H4 (cell line): ENCODE measurements around the gene FBXO8. TPM values are rescaled to one million over a fixed set of nuclear protein-coding genes. Genes with fewer than 3 reads are reported as not detected.
A peak's percentile ranks its signal among the peaks of the same experiment; 100 is the strongest.
"Not testable (repeated sequence)": the region's sequence is repeated elsewhere in the genome, so short reads cannot be mapped to it uniquely, and the experiment has no call there.

Experiments
- DNase-seq: peaks from one replicate; pipeline ENCODE4 v3.0.0-alpha.2; 2015; ENCODE audit warnings: low spot score
- total RNA-seq: library from RNA; depleted of rRNA; stranded (reverse); fragments of >200 nt; shearing (Covaris generic); gene quantifications from 2 replicates; pipeline ENCODE4 v1.2.3, GENCODE V29; 2014; rRNA removed

FBXO8 gene
- 21.4 and 32.3 TPM in 2 replicates for total RNA-seq

GRCh38 chr4:174283507-174284471, at the start of gene FBXO8, which contains the start of gene CEP44:
FBXO8 (minus strand) TSS chr4:174283667; CDS start chr4:174263092, 20,575 bp downstream.
CEP44 (plus strand) TSS chr4:174283911; CDS start chr4:174299122, 15,211 bp downstream.
- DNase-seq, result peak; percentile 70

- no peak for DNase-seq
These were observed 49.5 kb upstream of the FBXO8 start for GRCh38 chr4:174332741-174333493.

- DNase-seq, result peak; percentile 2
These were observed 41.3 kb upstream of the FBXO8 start for GRCh38 chr4:174324725-174325124.

- DNase-seq, result no peak
These were observed 40.8 kb upstream of the FBXO8 start for GRCh38 chr4:174324236-174324635.

- DNase-seq, result no peak
These were observed 37.2 kb upstream of the FBXO8 start for GRCh38 chr4:174320494-174321199.

GRCh38 chr4:174318829-174319764, 35.6 kb upstream of the FBXO8 start:
- DNase-seq, result peak; percentile 21

GRCh38 chr4:174317531-174317930, 34.1 kb upstream of the FBXO8 start:
- DNase-seq, result peak; percentile 48

- no peak for DNase-seq
These were observed 33.5 kb upstream of the FBXO8 start for GRCh38 chr4:174316954-174317353.

- no peak for DNase-seq
These were observed 33.1 kb upstream of the FBXO8 start for GRCh38 chr4:174316546-174316945.

GRCh38 chr4:174314770-174315169, 31.3 kb upstream of the FBXO8 start:
- peak; percentile 58 for DNase-seq

GRCh38 chr4:174314274-174314673, 30.8 kb upstream of the FBXO8 start:
- no peak for DNase-seq

GRCh38 chr4:174312993-174313392, 29.5 kb upstream of the FBXO8 start:
- DNase-seq, result no peak

GRCh38 chr4:174307694-174308093, 24.2 kb upstream of the FBXO8 start:
- no peak for DNase-seq

- DNase-seq, result no peak
These were observed 22.5 kb upstream of the FBXO8 start for GRCh38 chr4:174305961-174306360.

GRCh38 chr4:174304664-174305063, 21.2 kb upstream of the FBXO8 start:
- no peak for DNase-seq

- no peak for DNase-seq
These were observed 20.2 kb upstream of the FBXO8 start for GRCh38 chr4:174303687-174304086.

GRCh38 chr4:174295142-174295541, 11.7 kb upstream of the FBXO8 start:
- not testable (repeated sequence) for DNase-seq

- DNase-seq, result not testable (repeated sequence)
These were observed 11.2 kb upstream of the FBXO8 start for GRCh38 chr4:174294641-174295040.

- DNase-seq, result no peak
These were observed 9.0 kb upstream of the FBXO8 start for GRCh38 chr4:174292473-174292872.

- DNase-seq, result no peak
These were observed 3.4 kb upstream of the FBXO8 start for GRCh38 chr4:174286870-174287269.

- no peak for DNase-seq
These were observed 1.0 kb upstream of the FBXO8 start for GRCh38 chr4:174284487-174284886.
